OCI-LY1 (cell line): ENCODE results near the gene SYAP1.

Experiments used
- H2AFZ ChIP-seq: fragments of 200-600 bp; sonication (generic), shearing (Covaris generic); 2 replicates; pipeline ENCODE4 v1.6.0; 2014; ENCODE audit warnings: antibody characterized with exemption, mild to moderate bottlenecking, low read length
- H3F3A ChIP-seq: fragments of 200-600 bp; sonication (generic), shearing (Covaris generic); 2 replicates; pipeline ENCODE4 v1.6.0; 2014; ENCODE audit warnings: mild to moderate bottlenecking, antibody characterized with exemption, low read length, moderate library complexity; ENCODE audit not compliant: insufficient read depth
- H3K27ac ChIP-seq: fragments of 200-600 bp; sonication (generic); 2 replicates; pipeline ENCODE4 v1.5.1; 2014; ENCODE audit warnings: low read length, mixed run types, mild to moderate bottlenecking, low read depth; ENCODE audit not compliant: poor library complexity, severe bottlenecking
- H3K27me3 ChIP-seq: fragments of 200-600 bp; sonication (generic); 2 replicates; pipeline ENCODE4 v1.6.0; 2014; ENCODE audit warnings: antibody characterized with exemption, mild to moderate bottlenecking, low read length, moderate library complexity; ENCODE audit not compliant: insufficient read depth
- H3K36me3 ChIP-seq: fragments of 200-600 bp; sonication (generic); 2 replicates; pipeline ENCODE4 v1.6.1; 2014; ENCODE audit warnings: mild to moderate bottlenecking, antibody characterized with exemption, low read length, moderate library complexity, mixed read lengths; ENCODE audit not compliant: insufficient read depth
- H3K4me1 ChIP-seq: fragments of 200-600 bp; sonication (generic); 2 replicates; pipeline ENCODE4 v1.5.1; 2014; ENCODE audit warnings: mild to moderate bottlenecking, low read length, moderate library complexity; ENCODE audit not compliant: insufficient read depth, severe bottlenecking
- H3K4me2 ChIP-seq: fragments of 200-600 bp; sonication (generic), shearing (Covaris generic); 2 replicates; pipeline ENCODE4 v1.6.1; 2014; ENCODE audit warnings: low read length
- H3K4me3 ChIP-seq: fragments of 200-600 bp; sonication (generic); 2 replicates; pipeline ENCODE4 v1.5.1; 2014; ENCODE audit warnings: low read length, low read depth, mild to moderate bottlenecking, mixed read lengths; ENCODE audit not compliant: poor library complexity, severe bottlenecking
- H3K79me2 ChIP-seq: fragments of 200-600 bp; shearing (Covaris generic); 2 replicates; pipeline ENCODE4 v1.6.1; 2016; ENCODE audit warnings: mixed run types, low read length, mixed read lengths; ENCODE audit not compliant: insufficient read depth
- H3K9ac ChIP-seq: fragments of 200-600 bp; sonication (generic), shearing (Covaris generic); 2 replicates; pipeline ENCODE4 v1.6.1; 2014; ENCODE audit warnings: mild to moderate bottlenecking, low read length, mixed read lengths
- H3K9me2 ChIP-seq: fragments of 200-600 bp; sonication (generic), shearing (Covaris generic); 2 replicates; pipeline ENCODE4 v1.6.1; 2014; ENCODE audit warnings: low read depth, mild to moderate bottlenecking, low read length, mixed read lengths
- H3K9me3 ChIP-seq: fragments of 200-600 bp; shearing (Covaris generic); 2 replicates; pipeline ENCODE4 v1.6.1; 2014; ENCODE audit warnings: low read length, mixed read lengths
- H4K20me1 ChIP-seq: fragments of 200-600 bp; sonication (generic), shearing (Covaris generic); 2 replicates; pipeline ENCODE4 v1.6.0; 2016; ENCODE audit warnings: mild to moderate bottlenecking, low read length; ENCODE audit not compliant: insufficient read depth
- CTCF ChIP-seq: fragments of 200-600 bp; sonication (generic), shearing (Covaris generic); IDR thresholded peaks from 2 replicates; pipeline ENCODE4 v1.5.1; 2017; ENCODE audit warnings: mild to moderate bottlenecking, antibody characterized with exemption, low read length, moderate library complexity, mixed read lengths
- EZH2 ChIP-seq: fragments of 200-600 bp; sonication (generic), shearing (Covaris generic); IDR thresholded peaks from 2 replicates; pipeline ENCODE4 v1.8.0; 2017; ENCODE audit warnings: borderline replicate concordance, mixed run types, mild to moderate bottlenecking, antibody characterized with exemption, low read length, moderate library complexity, mixed read lengths

SYAP1 gene

DNA sequence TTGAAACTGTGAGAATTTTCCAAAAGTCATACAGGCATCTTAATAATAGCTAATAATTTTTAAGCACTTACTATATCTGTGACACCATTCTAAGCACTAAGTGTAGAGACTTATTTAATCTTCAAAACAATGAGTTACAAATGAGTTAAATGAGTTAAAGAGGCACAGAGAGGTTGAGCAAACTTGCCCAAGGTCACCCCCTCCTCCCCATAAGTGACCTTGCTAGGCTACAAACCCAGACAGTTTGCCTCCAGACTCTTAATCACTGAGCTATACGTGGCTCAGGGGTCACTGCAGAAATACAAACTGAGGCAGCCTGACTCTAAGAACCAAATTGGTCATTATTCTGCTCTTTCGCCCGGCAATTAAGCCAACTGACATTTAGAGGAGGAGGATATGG lies 22.5 kb upstream of the SYAP1 start:
- H3K27me3 ChIP-seq: no peaks in the 10 kb centered on the region
- H3K79me2 ChIP-seq: no peaks in the 10 kb centered on the region
- H3K4me1 ChIP-seq: peaks cover 9% of the 10 kb centered on the region
- H2AFZ ChIP-seq: no peak overlapping the region
- H3K4me2 ChIP-seq: no peak overlapping the region
- H3F3A ChIP-seq: no peaks in the 10 kb centered on the region
- H3K4me3 ChIP-seq: no peak overlapping the region
- H4K20me1 ChIP-seq: no peaks in the 10 kb centered on the region
- peak overlapping the region; percentile 49 for H3K27ac ChIP-seq
- TF ChIP-seq EZH2 (no peak), CTCF (no peak)
- H3K9me2 ChIP-seq: no peaks in the 10 kb centered on the region
- H3K9me3 ChIP-seq: no peaks in the 10 kb centered on the region
- no peak overlapping the region for H3K9ac ChIP-seq
- H3K36me3 ChIP-seq: peaks cover 71% of the 10 kb centered on the region

- Histone ChIP-seq H4K20me1 (no peaks in the 10 kb centered on the region), H3K9me2 (no peaks in the 10 kb centered on the region), H3K36me3 (peaks cover 70% of the 10 kb centered on the region), H3K9me3 (no peaks in the 10 kb centered on the region), H3K4me3 (no peak overlapping the region), H3K9ac (no peak overlapping the region), H3K4me2 (no peak overlapping the region), H3K27ac (peak overlapping the region; percentile 49), H2AFZ (no peak overlapping the region), H3F3A (peaks cover under 1% of the 10 kb centered on the region; the same call in 1 of the 2 replicates), H3K4me1 (peaks cover 20% of the 10 kb centered on the region), H3K79me2 (no peaks in the 10 kb centered on the region), H3K27me3 (no peaks in the 10 kb centered on the region)
- TF ChIP-seq CTCF (no peak), EZH2 (no peak)
These were observed 20.0 kb upstream of the SYAP1 start for GRCh38 chrX:16699389-16699788.

DNA sequence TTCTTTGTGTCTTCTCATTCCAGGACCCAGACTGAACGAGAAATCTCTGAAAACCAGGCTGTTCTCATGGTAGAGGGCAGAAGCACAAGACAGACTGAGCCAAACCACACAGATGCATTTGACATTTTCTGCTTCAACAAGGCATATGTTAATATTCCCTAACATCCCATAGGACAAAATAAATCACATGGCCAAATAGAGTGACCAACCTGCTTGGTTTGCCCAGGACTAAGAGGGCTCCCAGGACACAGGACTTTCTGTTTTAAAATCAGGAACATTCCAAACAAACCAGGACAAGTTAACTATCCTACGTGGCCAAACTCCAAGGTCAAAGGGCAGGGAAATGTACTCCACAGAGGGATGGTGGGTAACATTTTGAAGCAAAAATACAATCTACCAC lies 18.7 kb upstream of the SYAP1 start:
- Histone ChIP-seq H3K4me3 (no peak overlapping the region), H2AFZ (no peak overlapping the region), H3K36me3 (peaks cover 63% of the 10 kb centered on the region), H4K20me1 (no peaks in the 10 kb centered on the region), H3K27me3 (no peaks in the 10 kb centered on the region), H3K9me3 (no peaks in the 10 kb centered on the region), H3K4me1 (peaks cover 33% of the 10 kb centered on the region), H3F3A (peaks cover 3% of the 10 kb centered on the region; the same call in 1 of the 2 replicates), H3K4me2 (no peak overlapping the region), H3K9me2 (no peaks in the 10 kb centered on the region), H3K9ac (no peak overlapping the region), H3K27ac (peak overlapping the region; percentile 36), H3K79me2 (no peaks in the 10 kb centered on the region)
- no peak for TF ChIP-seq CTCF
- no peak for TF ChIP-seq EZH2
